ENCODE measurements around the gene FBXO36.

FBXO36 gene

GRCh38 chr2:229970406-229970805 lies 48.1 kb downstream of the FBXO36 start:
- DNase-seq (ENCODE audit: low read depth) = no peak

DNA sequence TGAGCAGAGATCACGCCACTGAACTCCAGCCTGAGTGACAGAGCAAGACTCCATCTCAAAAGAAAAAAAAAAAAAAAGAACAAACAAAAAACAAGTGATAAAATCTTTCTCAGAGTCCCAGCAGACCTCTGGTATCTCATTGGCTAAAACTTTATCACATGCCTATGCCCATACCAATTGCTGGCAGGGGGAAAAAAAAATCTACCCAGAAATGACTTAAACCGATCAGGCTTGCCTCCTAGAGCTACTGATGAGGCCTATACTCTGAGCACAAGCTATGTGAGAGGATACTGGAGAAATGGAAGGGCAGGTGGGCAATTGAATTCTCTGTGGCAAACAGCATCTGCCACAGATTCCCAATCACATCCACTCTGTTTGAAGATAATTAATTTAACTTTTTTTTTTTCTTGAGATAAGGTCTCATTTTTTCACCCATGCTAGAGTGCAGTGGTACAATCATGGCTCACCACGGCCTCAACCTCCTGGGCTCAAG lies 49.0 kb downstream of the FBXO36 start:
- no peak for DNase-seq (ENCODE audit: low read depth)

- peak; percentile 8 for DNase-seq (ENCODE audit: low read depth)
These were observed 52.0 kb downstream of the FBXO36 start for GRCh38 chr2:229974266-229974665.

GRCh38 chr2:229980431-229981184 lies 58.3 kb downstream of the FBXO36 start:
- DNase-seq (ENCODE audit: low read depth) = peak; percentile 18

- DNase-seq (ENCODE audit: low read depth) = no peak
These were observed 70.9 kb downstream of the FBXO36 start for GRCh38 chr2:229993236-229993635.

- peak; percentile 23 for DNase-seq (ENCODE audit: low read depth)
These were observed 74.0 kb downstream of the FBXO36 start for GRCh38 chr2:229996320-229996719.

GRCh38 chr2:229997565-229997964 lies 75.3 kb downstream of the FBXO36 start:
- no peak for DNase-seq (ENCODE audit: low read depth)

DNA sequence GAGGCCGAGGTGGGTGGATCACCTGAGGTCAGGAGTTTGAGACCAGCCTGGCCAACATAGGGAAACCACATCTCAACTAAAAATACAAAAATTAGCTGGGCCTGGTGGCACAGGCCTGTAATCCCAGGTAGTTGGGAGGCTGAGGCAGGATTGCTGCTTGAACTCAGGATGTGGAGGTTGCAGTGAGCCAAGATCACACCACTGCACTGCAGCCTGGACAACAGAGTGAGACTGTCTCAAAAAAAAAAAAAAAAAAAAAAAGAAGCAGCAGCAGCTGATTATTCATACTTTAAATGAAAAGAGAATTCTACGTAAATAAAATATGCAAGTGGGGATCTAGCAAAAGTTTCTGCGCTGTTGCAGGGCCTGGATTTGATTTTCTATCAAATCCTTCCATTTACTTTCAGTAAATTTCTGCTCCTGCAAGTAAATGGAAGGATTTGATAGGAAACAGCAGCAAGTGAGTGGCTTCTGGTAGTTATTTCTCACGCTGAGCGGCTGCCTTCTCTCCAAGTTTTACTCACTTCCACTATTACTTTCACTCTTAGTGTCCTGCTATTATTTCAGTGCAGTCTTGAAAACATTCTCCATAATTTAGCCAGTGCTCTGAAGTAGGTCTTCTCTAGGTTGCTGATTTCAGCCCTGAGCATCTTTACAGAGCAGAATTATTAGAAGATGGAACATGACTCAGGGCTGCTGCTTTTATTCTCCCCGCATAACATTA lies 78.0 kb downstream of the FBXO36 start:
- DNase-seq (ENCODE audit: low read depth) = no peak

GRCh38 chr2:230007931-230008707 lies 85.8 kb downstream of the FBXO36 start:
- DNase-seq (ENCODE audit: low read depth) = peak; percentile 63

GRCh38 chr2:230008708-230009066 lies 86.4 kb downstream of the FBXO36 start:
- DNase-seq (ENCODE audit: low read depth) = no peak

GRCh38 chr2:230010501-230010900 lies 88.2 kb downstream of the FBXO36 start:
- no peak for DNase-seq (ENCODE audit: low read depth)

GRCh38 chr2:230011617-230012016 lies 89.3 kb downstream of the FBXO36 start:
- peak; percentile 8 for DNase-seq (ENCODE audit: low read depth)

DNA sequence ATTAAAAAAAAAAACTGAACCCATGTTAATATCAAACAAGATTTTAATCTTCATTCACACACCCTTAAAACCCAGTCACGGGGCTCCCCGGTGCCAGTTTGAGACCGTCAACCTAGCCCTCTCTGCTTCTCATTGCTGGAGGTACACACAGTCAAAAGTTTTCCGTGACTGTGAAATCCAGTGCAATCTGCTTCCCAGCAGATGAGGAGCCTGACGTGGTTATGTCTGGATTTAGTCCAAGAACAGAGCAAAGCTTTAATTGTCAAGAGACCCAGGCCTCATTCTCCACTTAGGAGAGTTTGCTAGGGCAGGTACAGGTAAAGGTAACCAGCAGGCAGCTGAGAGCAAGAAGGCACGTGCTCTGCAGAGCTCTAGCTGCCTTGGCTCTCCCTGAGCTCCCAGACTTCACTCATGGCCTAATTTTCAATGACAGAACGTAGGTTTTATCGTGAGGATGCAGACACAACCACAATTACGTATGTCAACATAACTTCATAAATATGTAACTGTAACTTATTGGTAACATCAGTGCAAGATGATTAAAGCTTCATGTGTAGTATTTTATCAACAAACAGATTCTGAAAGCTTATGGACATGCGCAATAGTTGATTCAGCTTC lies 90.1 kb downstream of the FBXO36 start:
- no peak for DNase-seq (ENCODE audit: low read depth)

DNA sequence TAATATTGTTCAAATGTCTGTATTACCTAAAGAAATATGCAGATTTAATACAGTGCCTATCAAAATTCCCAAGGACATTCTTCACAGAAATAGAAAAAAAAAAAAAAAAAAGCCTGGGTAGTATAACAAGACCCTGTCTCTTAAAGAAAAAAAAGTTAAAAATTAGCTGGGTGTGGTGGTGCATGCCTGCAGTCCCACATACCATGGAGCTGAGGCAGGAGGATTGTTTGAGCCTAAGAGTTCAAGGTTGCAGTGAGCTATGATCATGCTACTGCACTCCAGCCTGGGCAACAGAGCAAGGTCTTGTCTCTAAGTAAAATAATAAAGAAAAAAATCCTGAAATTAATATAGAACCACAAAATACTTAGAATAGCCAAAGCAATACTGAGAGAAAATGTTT lies 94.5 kb downstream of the FBXO36 start:
- DNase-seq (ENCODE audit: low read depth) = no peak

GRCh38 chr2:230018153-230018552 lies 95.8 kb downstream of the FBXO36 start:
- DNase-seq (ENCODE audit: low read depth) = peak; percentile 57

- no peak for DNase-seq (ENCODE audit: low read depth)
These were observed 97.4 kb downstream of the FBXO36 start for GRCh38 chr2:230019742-230020141.

GRCh38 chr2:230023313-230023712 lies 101.0 kb downstream of the FBXO36 start:
- DNase-seq (ENCODE audit: low read depth) = no peak

DNA sequence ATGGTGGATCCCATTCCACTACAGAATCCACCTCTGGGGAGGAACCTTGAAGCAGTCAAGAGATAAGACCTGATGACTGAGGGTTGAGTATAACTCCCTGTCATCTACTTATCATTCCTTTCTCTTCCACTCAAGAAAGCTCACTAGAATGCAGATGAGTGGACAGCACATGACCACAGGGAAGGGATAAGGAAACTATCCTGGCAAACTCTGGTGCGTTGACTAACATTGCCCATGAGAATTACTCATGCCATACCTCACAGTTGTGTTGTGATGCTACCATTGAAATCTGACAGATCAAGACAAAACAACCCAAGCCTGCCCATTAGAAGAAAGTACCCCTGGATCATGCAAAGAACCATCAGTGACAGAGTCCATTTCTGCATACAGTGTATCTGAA lies 119.9 kb downstream of the FBXO36 start:
- no peak for DNase-seq (ENCODE audit: low read depth)

DNA sequence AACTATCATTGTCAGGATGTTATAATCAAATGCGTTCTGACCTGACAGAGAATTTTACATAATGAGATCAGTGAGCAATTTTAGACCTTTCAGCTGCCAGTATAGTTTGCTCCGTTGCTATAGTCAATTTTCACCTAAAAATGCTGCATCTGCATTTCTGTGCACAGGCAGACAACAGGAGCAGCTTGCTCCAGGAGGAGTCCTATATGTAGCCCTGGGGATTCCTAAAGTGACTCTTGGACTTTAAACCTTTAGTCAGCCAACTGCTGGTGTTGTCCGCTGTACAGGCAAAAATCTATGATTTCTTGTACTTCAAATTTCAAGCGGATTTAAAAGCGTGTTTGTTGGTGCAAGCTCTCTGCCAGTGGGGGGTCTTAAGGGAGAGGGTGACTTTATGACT lies 120.7 kb downstream of the FBXO36 start:
- no peak for DNase-seq (ENCODE audit: low read depth)

DNA sequence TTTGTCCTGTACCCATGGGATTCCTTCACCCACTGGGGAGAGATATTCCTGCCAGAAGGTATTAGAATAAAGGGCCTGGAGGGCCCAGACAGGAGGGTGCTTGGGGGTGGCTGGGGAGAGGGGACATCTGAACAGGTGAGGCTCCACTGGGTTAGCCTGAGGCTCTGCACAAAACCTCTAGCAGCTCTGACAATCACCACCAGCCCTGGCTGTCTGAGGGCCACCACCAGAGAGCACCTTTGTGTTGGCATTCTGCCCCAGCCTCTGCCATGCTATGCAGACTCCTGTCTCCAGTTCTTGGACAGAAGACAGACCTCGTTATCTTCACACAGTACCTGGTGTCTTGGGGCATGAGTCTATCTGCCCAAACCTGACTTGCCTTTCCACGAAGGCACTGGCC lies 121.2 kb downstream of the FBXO36 start:
- DNase-seq (ENCODE audit: low read depth) = no peak

DNA sequence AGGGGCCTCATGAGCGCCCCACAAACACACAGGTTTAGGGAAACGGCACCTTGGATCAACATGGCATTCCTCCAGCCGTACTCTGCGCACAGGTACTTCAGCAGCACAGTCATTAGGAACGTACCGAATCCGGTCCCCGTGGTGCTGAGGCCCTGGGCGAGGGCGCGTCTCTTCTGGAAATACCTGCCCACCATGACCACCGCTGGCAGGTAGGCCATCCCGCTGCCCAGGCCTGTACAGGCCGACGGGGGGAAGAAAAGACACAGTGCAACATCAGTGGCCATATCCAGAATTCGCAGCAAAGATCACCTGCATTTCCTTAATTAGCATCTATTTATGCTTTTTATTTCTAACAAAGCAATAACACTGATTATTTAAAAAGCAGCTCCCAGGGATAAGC lies 124.2 kb downstream of the FBXO36 start:
- DNase-seq (ENCODE audit: low read depth) = no peak

DNA sequence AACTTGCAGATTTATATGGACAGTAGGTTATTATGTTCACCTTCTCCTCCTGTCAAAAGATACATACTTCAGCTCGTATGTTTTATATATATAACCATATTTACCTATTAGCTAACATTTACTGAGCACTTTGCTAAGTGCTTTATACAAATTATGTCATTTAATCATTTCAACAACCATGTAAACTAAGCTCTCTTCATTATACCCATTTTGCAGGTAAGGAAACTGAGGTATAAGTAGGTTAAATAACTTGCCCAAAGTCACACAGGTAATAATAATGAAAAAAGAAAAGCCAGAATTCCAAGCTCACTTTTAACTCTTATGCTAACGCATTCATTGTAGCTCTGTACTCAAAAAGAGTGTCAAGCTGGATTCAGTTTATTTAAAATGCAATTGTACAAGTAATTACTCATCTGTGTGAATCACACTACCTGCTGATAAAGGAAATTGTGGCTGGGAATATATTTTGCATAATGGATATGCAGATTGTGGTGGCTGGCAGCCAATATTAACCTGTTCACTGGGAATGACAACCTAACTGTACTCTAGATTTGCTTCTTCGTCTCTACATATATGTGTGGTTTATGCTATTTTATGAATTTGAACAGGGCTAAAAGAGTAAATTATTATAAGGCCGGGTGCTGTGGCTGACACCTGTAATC lies 125.8 kb downstream of the FBXO36 start:
- no peak for DNase-seq (ENCODE audit: low read depth)

Data from fibroblast of the conjunctiva (primary cell).